Measurements from ENCODE around the gene CENPS.

The CENPS gene

DNA sequence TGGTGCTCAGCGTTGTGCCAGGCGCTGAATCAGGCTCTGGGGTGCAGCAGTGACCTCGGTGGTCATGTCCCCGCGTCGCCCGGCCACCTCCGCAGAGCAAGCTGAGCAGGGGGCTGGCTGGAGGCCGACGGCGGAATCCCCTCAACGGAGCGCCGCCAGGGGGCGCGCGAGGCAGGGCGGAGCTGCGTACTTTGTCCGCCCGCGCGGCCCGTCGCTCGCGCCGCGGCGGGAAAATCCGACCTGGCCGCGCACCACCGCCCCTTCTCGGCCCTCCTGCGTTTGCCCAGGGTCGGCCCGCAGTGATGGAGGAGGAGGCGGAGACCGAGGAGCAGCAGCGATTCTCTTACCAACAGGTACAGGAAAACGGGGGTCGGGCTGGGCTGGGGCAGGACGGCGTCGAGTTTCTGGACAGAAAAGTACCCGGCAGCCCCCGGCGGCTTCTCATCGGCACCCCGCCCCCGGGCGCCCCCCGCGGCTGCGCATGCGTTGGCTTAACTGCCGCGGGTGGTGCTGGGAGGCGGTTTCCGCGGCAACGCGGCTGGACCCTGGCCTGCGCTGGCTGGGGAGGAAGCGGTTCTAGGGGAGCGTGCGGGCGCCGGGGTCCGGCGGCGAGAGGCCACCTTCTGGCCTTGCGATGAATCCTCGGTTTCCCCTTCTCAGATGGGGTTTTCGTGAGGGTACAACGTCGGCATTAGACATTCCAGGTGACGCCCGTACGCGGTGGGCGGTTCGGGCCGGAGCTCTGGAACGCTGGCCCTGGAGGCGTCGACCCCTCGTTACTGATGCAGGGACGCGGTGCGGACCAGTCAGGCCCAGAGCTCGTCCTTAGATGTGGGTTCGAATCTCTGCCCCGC, at the start of gene CENPS:
Gene CENPS, plus strand, starts transcription at position 218 of the 854 bp plus-strand sequence. Its CDS starts 85 bp downstream, at position 303.
- Histone ChIP-seq H3K4me1 (ENCODE audit: control insufficient read depth in 1 of 2, insufficient read depth in 2 of 2, low read length in 2 of 2) (peaks cover 4 to 19% of the 10 kb centered on the region in 2 donors), H3K27ac (ENCODE audit: low read length) (peak within 1 kb of the TSS; percentile 72)

DNA sequence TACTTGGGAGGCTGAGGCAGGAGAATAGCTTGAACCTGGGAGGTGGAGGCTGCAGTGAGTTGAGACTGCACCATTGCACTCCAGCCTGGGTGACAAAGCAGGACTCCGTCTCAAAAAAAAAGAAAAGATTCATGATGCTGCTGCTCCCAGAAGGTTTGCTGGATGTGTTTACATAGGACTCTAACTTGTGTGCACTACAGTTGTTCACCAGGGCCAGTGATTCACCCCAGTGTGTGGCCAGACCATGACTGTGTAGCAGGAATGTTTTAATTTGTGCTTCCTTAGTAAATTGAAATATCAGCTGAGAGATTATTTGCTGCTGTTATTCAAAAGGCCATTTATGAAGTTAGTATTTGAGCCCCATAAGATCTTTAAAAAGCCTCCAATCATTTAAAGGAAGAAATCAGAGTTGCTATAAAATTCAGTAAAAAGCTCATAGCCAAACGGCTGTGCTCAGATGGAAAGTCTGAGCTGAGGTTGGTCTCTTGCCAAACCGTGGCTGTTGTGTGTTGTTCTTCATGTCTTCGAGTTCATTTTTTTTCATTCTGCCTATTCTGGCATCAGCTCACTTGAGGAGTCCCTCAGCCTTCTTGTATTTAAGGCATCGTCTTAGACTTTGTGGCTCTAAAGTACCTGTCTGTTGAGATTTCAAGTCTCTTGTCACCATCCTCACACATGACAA, 49.5 kb upstream of the CENPS start:
- Histone ChIP-seq H3K27ac (ENCODE audit: low read length) (no peak overlapping the region), H3K36me3 (ENCODE audit: control insufficient read depth in 1 of 2, insufficient read depth in 2 of 2, low read length in 2 of 2) (peaks cover 19 to 26% of the 10 kb centered on the region in 2 donors), H3K27me3 (ENCODE audit: low read depth, low read length) (no peaks in the 10 kb centered on the region), H3K9me3 (ENCODE audit: control insufficient read depth in 1 of 2, low read length in 2 of 2) (no peaks in the 10 kb centered on the region), H3K4me1 (ENCODE audit: control insufficient read depth in 1 of 2, insufficient read depth in 2 of 2, low read length in 2 of 2) (no peaks in the 10 kb centered on the region), H3K4me3 (ENCODE audit: low read depth in 1 of 2, low read length in 2 of 2) (no peak overlapping the region)

More for the DNA sequence above, at the start of gene CENPS:
- H3K36me3 ChIP-seq (ENCODE audit: control insufficient read depth in 1 of 2, insufficient read depth in 2 of 2, low read length in 2 of 2) = no peaks in the 10 kb centered on the region
- peak within 1 kb of the TSS; percentile 76 to 89 for H3K4me3 ChIP-seq (ENCODE audit: low read depth in 1 of 2, low read length in 2 of 2)
- no peaks in the 10 kb centered on the region for H3K9me3 ChIP-seq (ENCODE audit: control insufficient read depth in 1 of 2, low read length in 2 of 2)
- no peaks in the 10 kb centered on the region for H3K27me3 ChIP-seq (ENCODE audit: low read depth, low read length)

DNA sequence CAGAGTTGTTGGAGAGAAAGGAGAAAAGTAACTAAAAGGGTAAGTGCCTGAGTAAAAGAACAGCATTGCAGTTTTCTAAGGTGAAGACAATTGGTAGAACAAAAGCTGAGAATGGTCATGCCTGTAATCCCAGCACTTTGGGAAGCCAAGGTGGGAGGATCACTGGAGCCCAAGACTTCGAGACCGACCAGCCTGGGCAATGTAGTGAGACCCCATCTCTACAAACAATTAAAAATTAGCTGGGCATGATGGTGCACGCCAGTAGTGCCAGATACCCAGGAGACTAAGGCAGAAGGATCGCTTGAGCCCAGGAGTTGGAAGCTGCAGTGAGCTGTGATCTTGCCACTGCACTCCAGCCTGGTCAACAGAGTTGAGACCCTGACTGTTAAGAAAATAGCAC, 46.6 kb upstream of the CENPS start:
- H3K4me3 ChIP-seq (ENCODE audit: low read depth in 1 of 2, low read length in 2 of 2) = no peak overlapping the region

DNA sequence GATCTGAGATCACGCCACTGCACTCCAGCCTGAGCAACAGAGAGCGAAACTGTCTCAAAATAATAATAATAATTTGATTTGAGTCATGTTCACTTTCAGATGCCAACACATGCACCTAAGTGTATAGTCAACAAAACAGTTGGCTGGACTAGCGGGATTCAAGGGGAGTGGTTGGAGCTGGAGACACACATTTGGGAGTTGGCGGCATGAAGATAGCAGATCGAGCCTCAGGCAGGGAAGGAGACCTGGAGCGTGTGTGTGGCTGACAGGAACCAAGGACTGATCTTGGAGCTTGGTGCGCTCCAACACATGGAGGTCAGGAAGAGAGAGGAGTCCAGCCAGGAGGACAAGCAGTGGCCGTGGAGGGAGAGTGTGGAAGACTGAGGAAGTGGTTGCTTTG, 46.0 kb upstream of the CENPS start:
- H3K27ac ChIP-seq (ENCODE audit: low read length) = no peak overlapping the region
- H3K4me1 ChIP-seq (ENCODE audit: control insufficient read depth in 1 of 2, insufficient read depth in 2 of 2, low read length in 2 of 2) = peaks cover 10 to 13% of the 10 kb centered on the region in 2 donors
- H3K27me3 ChIP-seq (ENCODE audit: low read depth, low read length) = no peaks in the 10 kb centered on the region
- H3K4me3 ChIP-seq (ENCODE audit: low read depth in 1 of 2, low read length in 2 of 2) = no peak overlapping the region
- H3K36me3 ChIP-seq (ENCODE audit: control insufficient read depth in 1 of 2, insufficient read depth in 2 of 2, low read length in 2 of 2) = peaks cover 2 to 8% of the 10 kb centered on the region in 2 donors
- H3K9me3 ChIP-seq (ENCODE audit: control insufficient read depth in 1 of 2, low read length in 2 of 2) = no peaks in the 10 kb centered on the region

More for the DNA sequence above, 46.6 kb upstream of the CENPS start:
- Histone ChIP-seq H3K36me3 (ENCODE audit: control insufficient read depth in 1 of 2, insufficient read depth in 2 of 2, low read length in 2 of 2) (peaks cover 8 to 14% of the 10 kb centered on the region in 2 donors), H3K4me1 (ENCODE audit: control insufficient read depth in 1 of 2, insufficient read depth in 2 of 2, low read length in 2 of 2) (peaks cover 10 to 13% of the 10 kb centered on the region in 2 donors), H3K9me3 (ENCODE audit: control insufficient read depth in 1 of 2, low read length in 2 of 2) (no peaks in the 10 kb centered on the region), H3K27me3 (ENCODE audit: low read depth, low read length) (no peaks in the 10 kb centered on the region), H3K27ac (ENCODE audit: low read length) (no peak overlapping the region)

DNA sequence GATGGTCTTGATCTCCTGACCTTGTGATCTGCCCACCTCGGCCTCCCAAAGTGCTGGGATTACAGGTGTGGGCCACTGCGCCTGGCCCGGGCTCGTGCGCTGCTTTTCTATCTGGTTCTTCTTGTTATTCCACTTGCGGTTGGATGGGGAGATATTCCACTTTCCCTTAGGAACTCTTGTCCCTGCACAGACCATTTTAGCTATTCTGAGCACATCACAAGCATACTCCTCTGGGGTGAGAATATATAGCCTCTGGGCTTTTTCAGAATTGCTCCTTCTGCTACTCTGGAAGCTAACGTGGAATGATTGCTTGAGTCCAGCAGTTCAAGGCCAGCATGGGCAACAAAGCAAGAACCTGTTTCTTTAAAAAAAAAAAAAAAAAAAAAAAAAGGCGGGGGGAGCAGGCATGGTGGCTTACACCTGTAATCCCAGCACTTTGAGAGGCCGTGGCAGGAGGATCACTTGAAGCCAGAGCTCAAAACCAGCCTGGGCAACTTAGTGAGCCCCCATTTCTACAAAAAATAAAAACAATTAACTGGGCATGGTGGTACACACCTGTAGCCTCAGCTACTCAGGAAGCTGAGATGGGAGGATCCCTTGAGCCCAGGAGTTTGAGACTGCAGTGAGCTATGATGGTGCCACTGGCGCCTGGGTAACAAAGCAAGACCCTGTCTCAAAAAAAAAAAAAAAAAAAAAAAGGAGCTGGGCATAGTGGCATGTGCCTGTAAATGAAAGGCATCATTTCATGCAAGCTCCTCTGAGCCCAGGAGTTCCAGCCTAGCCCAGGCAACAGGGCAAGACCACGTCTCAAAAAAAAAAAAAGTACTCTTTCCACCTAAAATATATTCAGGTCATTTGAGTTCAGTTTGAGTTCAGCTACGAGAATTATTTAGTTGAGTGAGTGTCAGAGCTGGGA, 43.2 kb upstream of the CENPS start:
- Histone ChIP-seq H3K27ac (ENCODE audit: low read length) (peak overlapping the region; percentile 80), H3K4me3 (ENCODE audit: low read depth in 1 of 2, low read length in 2 of 2) (no peak overlapping the region), H3K36me3 (ENCODE audit: control insufficient read depth in 1 of 2, insufficient read depth in 2 of 2, low read length in 2 of 2) (no peaks in the 10 kb centered on the region), H3K9me3 (ENCODE audit: control insufficient read depth in 1 of 2, low read length in 2 of 2) (no peaks in the 10 kb centered on the region), H3K4me1 (ENCODE audit: control insufficient read depth in 1 of 2, insufficient read depth in 2 of 2, low read length in 2 of 2) (peaks cover 10 to 13% of the 10 kb centered on the region in 2 donors), H3K27me3 (ENCODE audit: low read depth, low read length) (no peaks in the 10 kb centered on the region)

DNA sequence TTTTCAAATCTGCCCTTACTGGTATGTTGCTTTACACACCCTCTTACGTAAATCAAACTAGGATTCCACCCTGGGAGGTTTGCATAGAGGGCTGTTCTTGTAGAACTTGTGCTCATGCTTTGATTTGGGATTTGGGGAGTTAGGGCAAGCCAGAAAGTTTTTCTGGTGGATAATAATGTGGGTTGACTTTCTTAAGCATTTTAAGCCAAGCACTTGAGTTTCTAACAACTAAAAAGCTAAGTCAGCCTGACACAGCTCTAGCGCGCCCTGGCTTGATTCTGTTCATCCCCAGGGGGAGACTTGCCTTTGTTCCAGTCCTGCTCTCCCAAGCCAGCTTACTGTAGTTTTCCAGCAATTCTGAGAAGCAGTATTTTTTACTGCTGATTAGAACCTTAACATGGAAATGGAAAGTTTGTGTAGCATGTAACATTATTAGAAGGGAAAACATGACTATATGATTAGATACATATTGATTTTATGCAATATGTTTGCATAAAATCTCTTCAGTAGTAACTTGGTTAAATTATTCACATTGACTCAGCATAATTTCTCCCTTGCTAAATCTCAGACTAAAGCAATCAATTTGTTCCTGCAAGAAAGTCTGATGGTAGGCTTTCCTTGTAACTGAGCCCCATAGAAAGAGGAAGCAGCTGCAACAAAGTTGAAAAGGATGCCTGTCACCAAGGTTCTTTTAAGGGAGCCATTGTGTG, 42.4 kb upstream of the CENPS start:
- Histone ChIP-seq H3K27ac (ENCODE audit: low read length) (peak overlapping the region; percentile 80), H3K9me3 (ENCODE audit: control insufficient read depth in 1 of 2, low read length in 2 of 2) (no peaks in the 10 kb centered on the region), H3K27me3 (ENCODE audit: low read depth, low read length) (no peaks in the 10 kb centered on the region), H3K36me3 (ENCODE audit: control insufficient read depth in 1 of 2, insufficient read depth in 2 of 2, low read length in 2 of 2) (no peaks in the 10 kb centered on the region), H3K4me1 (ENCODE audit: control insufficient read depth in 1 of 2, insufficient read depth in 2 of 2, low read length in 2 of 2) (peaks cover 10 to 13% of the 10 kb centered on the region in 2 donors), H3K4me3 (ENCODE audit: low read depth in 1 of 2, low read length in 2 of 2) (peak overlapping the region; percentile 19 to 27)

DNA sequence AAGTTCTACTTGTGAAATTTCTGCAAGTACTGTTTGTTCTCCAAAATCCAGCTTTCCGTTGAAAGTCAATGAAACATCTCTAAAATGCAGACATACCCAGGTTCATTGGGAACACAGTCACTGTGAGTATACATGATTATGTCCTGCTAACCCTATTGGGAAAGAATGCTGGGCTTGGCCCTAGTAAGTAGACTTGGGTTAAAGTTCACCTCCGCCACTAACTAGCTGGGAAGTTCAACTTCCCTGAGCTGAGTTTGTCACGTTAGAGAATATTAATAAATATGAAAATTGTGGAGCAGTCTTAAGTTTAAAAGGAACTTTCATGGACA, 41.9 kb upstream of the CENPS start:
- H3K27ac ChIP-seq (ENCODE audit: low read length) = peak overlapping the region; percentile 80
- peak overlapping the region in 1 of 2 donors; percentile 19 for H3K4me3 ChIP-seq (ENCODE audit: low read depth in 1 of 2, low read length in 2 of 2)
- no peaks in the 10 kb centered on the region for H3K27me3 ChIP-seq (ENCODE audit: low read depth, low read length)
- no peaks in the 10 kb centered on the region for H3K9me3 ChIP-seq (ENCODE audit: control insufficient read depth in 1 of 2, low read length in 2 of 2)
- no peaks in the 10 kb centered on the region for H3K36me3 ChIP-seq (ENCODE audit: control insufficient read depth in 1 of 2, insufficient read depth in 2 of 2, low read length in 2 of 2)
- H3K4me1 ChIP-seq (ENCODE audit: control insufficient read depth in 1 of 2, insufficient read depth in 2 of 2, low read length in 2 of 2) = peaks cover 10 to 13% of the 10 kb centered on the region in 2 donors

DNA sequence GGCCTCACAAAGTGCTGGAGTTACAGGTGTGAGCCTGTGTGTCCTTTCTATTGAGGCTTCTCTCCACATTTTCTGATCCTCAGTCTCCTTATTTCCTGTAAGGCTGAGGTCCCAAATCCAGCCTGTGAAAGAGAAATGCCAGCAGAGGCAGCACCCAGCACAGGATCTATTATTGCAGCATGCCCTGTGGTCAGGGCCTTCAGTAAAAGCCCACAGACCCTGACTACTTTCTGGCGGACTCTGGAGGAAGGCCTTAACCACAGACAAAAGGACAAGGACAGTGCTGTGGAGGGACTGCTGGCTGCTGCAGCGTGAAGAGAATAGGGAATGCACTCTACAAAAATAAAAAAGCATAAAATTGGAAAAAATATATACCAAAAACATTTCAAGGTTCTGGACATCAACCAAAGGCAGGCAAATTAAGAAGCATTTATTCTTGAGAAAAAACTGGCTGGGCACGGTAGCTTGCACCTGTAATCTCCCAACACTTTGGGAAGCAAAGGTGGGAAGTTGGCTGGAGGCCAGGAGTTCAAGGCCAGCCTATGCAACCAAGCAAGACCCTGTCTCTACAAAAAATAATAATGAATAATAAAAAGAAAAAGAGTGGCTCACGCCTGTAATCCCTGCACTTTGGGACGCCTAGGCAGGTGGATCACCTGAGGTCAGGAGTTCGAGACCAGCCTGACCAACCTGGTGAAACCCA, 40.8 kb upstream of the CENPS start:
- no peak overlapping the region for H3K4me3 ChIP-seq (ENCODE audit: low read depth in 1 of 2, low read length in 2 of 2)
- no peaks in the 10 kb centered on the region for H3K36me3 ChIP-seq (ENCODE audit: control insufficient read depth in 1 of 2, insufficient read depth in 2 of 2, low read length in 2 of 2)
- peaks cover 10 to 13% of the 10 kb centered on the region in 2 donors for H3K4me1 ChIP-seq (ENCODE audit: control insufficient read depth in 1 of 2, insufficient read depth in 2 of 2, low read length in 2 of 2)
- no peak overlapping the region for H3K27ac ChIP-seq (ENCODE audit: low read length)
- no peaks in the 10 kb centered on the region for H3K27me3 ChIP-seq (ENCODE audit: low read depth, low read length)
- H3K9me3 ChIP-seq (ENCODE audit: control insufficient read depth in 1 of 2, low read length in 2 of 2) = no peaks in the 10 kb centered on the region

DNA sequence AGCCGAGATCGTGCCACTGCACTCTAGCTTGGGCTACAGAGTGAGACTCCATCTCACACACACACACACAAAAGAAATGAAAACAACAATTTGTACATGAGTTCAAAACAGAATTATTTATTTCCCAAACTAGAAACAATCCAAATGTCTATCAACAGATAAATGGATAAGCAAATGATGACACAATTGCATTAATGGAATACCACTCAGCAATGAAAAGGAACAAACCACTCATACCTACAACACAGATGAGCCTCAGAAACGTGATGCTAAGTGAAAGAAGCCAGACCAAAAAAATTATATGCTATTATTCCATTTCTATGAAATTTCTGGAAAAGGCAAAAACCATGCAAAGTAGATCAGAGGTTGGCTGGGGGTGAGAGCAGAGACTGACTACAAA, 33.4 kb upstream of the CENPS start:
- Histone ChIP-seq H3K4me3 (ENCODE audit: low read depth in 1 of 2, low read length in 2 of 2) (no peak overlapping the region), H3K27ac (ENCODE audit: low read length) (no peak overlapping the region), H3K9me3 (ENCODE audit: control insufficient read depth in 1 of 2, low read length in 2 of 2) (no peaks in the 10 kb centered on the region), H3K27me3 (ENCODE audit: low read depth, low read length) (no peaks in the 10 kb centered on the region), H3K4me1 (ENCODE audit: control insufficient read depth in 1 of 2, insufficient read depth in 2 of 2, low read length in 2 of 2) (peaks cover 0 to 13% of the 10 kb centered on the region in 2 donors), H3K36me3 (ENCODE audit: control insufficient read depth in 1 of 2, insufficient read depth in 2 of 2, low read length in 2 of 2) (no peaks in the 10 kb centered on the region)

DNA sequence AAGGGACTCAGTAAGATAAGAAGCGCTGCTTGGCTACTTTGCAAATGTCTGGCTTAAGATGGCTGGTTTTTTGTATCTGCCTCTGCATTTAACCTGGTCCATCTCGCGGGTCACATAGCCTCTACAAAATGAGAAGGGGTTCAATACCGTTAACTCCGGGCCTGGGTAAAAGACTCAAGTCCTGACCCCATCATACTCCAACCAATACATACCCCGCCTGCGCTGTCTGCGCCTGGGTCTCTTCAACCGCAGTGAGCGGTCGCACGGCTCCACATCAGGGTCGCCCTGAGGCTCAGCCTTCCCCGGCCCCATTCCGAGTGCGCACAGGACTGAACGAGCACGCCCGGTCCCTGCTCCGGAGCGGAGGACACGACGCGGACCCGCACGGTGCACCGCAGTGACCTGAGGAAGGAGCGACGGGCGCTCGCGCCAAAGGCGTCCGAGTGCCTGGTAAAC, 31.9 kb upstream of the CENPS start:
- Histone ChIP-seq H3K4me1 (ENCODE audit: control insufficient read depth in 1 of 2, insufficient read depth in 2 of 2, low read length in 2 of 2) (peaks cover 0 to 13% of the 10 kb centered on the region in 2 donors), H3K9me3 (ENCODE audit: control insufficient read depth in 1 of 2, low read length in 2 of 2) (no peaks in the 10 kb centered on the region), H3K27me3 (ENCODE audit: low read depth, low read length) (no peaks in the 10 kb centered on the region), H3K36me3 (ENCODE audit: control insufficient read depth in 1 of 2, insufficient read depth in 2 of 2, low read length in 2 of 2) (peaks cover 0 to 3% of the 10 kb centered on the region in 2 donors), H3K4me3 (ENCODE audit: low read depth in 1 of 2, low read length in 2 of 2) (peak overlapping the region; percentile 84 to 94), H3K27ac (ENCODE audit: low read length) (peak overlapping the region; percentile 31)
